Fibroblast of lung (primary cell): Measurements from ENCODE around the gene ROR2. TPM values are rescaled to one million over a fixed set of nuclear protein-coding genes. Genes with fewer than 3 reads are reported as not detected.

Experiments
- DNase-seq, 2 donors: peaks; one replicate each; pipeline versions ENCODE4 v3.0.0 to v3.0.0-alpha.2; 2010; ENCODE audit warnings: low read depth in 2 of 2
- H2AFZ ChIP-seq: 2 replicates; pipeline ENCODE4 v1.5.1; 2012; ENCODE audit warnings: low read length, control low read depth, inconsistent platforms
- H3K27ac ChIP-seq: 2 replicates; pipeline ENCODE4 v1.5.1; 2011; ENCODE audit warnings: low read length, control low read depth; ENCODE audit not compliant: insufficient read depth
- H3K27me3 ChIP-seq: 2 replicates; pipeline ENCODE4 v1.5.1; 2011; ENCODE audit warnings: mild to moderate bottlenecking, low read length; ENCODE audit not compliant: control insufficient read depth, insufficient read depth
- H3K36me3 ChIP-seq: 2 replicates; pipeline ENCODE4 v1.5.1; 2011; ENCODE audit warnings: low read length; ENCODE audit not compliant: control insufficient read depth, insufficient read depth
- H3K4me1 ChIP-seq: 2 replicates; pipeline ENCODE4 v1.5.1; 2011; ENCODE audit warnings: low read length; ENCODE audit not compliant: control insufficient read depth, insufficient read depth; ENCODE audit errors: extremely low read depth
- H3K4me2 ChIP-seq: 2 replicates; pipeline ENCODE4 v1.5.1; 2011; ENCODE audit warnings: low read length, control low read depth; ENCODE audit not compliant: insufficient read depth; ENCODE audit errors: extremely low read depth
- H3K4me3 ChIP-seq, 4 experiments: fragments of 200-600 bp in 1 of 4; sonication (generic) in 1 of 4; replicated peaks in 1 of 4; 2 replicates each; pipeline ENCODE4 v1.5.1; 2011 to 2016; ENCODE audit warnings: low read length in 4 of 4, low read depth in 3 of 4, mild to moderate bottlenecking in 3 of 4, control low read depth in 2 of 4, inconsistent platforms in 1 of 4, mixed read lengths in 1 of 4; ENCODE audit not compliant: insufficient read depth in 1 of 4; ENCODE audit errors: control extremely low read depth in 1 of 4
- H3K79me2 ChIP-seq: 2 replicates; pipeline ENCODE4 v1.5.1; 2012; ENCODE audit warnings: mild to moderate bottlenecking, low read length, inconsistent platforms; ENCODE audit not compliant: control insufficient read depth, insufficient read depth
- H3K9ac ChIP-seq: 2 replicates; pipeline ENCODE4 v1.5.1; 2011; ENCODE audit warnings: mild to moderate bottlenecking, low read length, control low read depth; ENCODE audit not compliant: insufficient read depth
- H3K9me3 ChIP-seq: 2 replicates; pipeline ENCODE4 v1.5.1; 2012; ENCODE audit warnings: low read depth, low read length; ENCODE audit not compliant: control insufficient read depth, insufficient read depth
- H4K20me1 ChIP-seq: 2 replicates; pipeline ENCODE4 v1.5.1; 2011; ENCODE audit warnings: low read length; ENCODE audit not compliant: control insufficient read depth, insufficient read depth; ENCODE audit errors: extremely low read depth
- CTCF ChIP-seq, 2 donors: IDR thresholded peaks in 1 of 2; conservative IDR thresholded peaks in 1 of 2; 1 replicate in 1 of 2; 2 replicates in 1 of 2; pipeline ENCODE4 v1.5.1; 2011 to 2012; ENCODE audit warnings: low read length in 2 of 2, control low read depth in 1 of 2, inconsistent platforms in 1 of 2, low read depth in 1 of 2, mild to moderate bottlenecking in 1 of 2
- EZH2 ChIP-seq: IDR thresholded peaks from 2 replicates; pipeline ENCODE4 v1.5.1; 2012; ENCODE audit warnings: low read length, control low read depth, mild to moderate bottlenecking; ENCODE audit errors: missing control alignments
- polyA plus RNA-seq, 2 donors: library from polyadenylated mRNA; depleted of rRNA in 1 of 2; stranded (reverse) in 1 of 2; unstranded in 1 of 2; fragments of >200 nt; gene quantifications; 2 replicates each; pipeline ENCODE4 v1.2.1, GENCODE V29; 2011 to 2012; ENCODE audit warnings: missing spikeins in 1 of 2
- total RNA-seq: library from RNA; depleted of rRNA; stranded (reverse); fragments of >200 nt; gene quantifications from 2 replicates; pipeline ENCODE4 v1.2.1, GENCODE V29; 2014

ROR2 gene
- total and polyA plus RNA-seq, 2 donors (not counting 1 experiment from before 2014, with no cell fraction given) = 2.3 to 27.9 TPM

- H3K36me3 ChIP-seq = no peaks in the 10 kb centered on the region
- H3K4me1 ChIP-seq = no peaks in the 10 kb centered on the region
- no peak overlapping the region for H3K9ac ChIP-seq
- H2AFZ ChIP-seq = no peak overlapping the region
- no peaks in the 10 kb centered on the region for H3K9me3 ChIP-seq
- H3K79me2 ChIP-seq = no peaks in the 10 kb centered on the region
- TF ChIP-seq EZH2 (no peak), CTCF (conservative IDR thresholded peaks at IDR 0.05 in 1 of 2, IDR thresholded peaks at IDR 0.05 in 1 of 2; ENCODE audit: low read depth in 1 of 2, low read length in 2 of 2) (no peak)
- H3K27me3 ChIP-seq = peaks cover 2% of the 10 kb centered on the region
- no peaks in the 10 kb centered on the region for H4K20me1 ChIP-seq
- no peak overlapping the region for H3K4me2 ChIP-seq
- no peak for DNase-seq
- no peak overlapping the region for H3K4me3 ChIP-seq
- no peak overlapping the region for H3K27ac ChIP-seq
Measured at GRCh38 chr9:91972711-91973110, 22.7 kb upstream of the ROR2 start.

GRCh38 chr9:91972076-91972626 is 22.1 kb upstream of the ROR2 start:
- no peak for DNase-seq
- Histone ChIP-seq H2AFZ (no peak overlapping the region), H3K36me3 (no peaks in the 10 kb centered on the region), H3K4me2 (no peak overlapping the region), H3K9ac (no peak overlapping the region), H3K27ac (no peak overlapping the region), H3K4me3 (no peak overlapping the region), H4K20me1 (no peaks in the 10 kb centered on the region), H3K9me3 (no peaks in the 10 kb centered on the region), H3K27me3 (peaks cover 2% of the 10 kb centered on the region), H3K79me2 (no peaks in the 10 kb centered on the region), H3K4me1 (no peaks in the 10 kb centered on the region)
- TF ChIP-seq EZH2 = no peak
- TF ChIP-seq CTCF (conservative IDR thresholded peaks at IDR 0.05 in 1 of 2, IDR thresholded peaks at IDR 0.05 in 1 of 2; ENCODE audit: low read depth in 1 of 2, low read length in 2 of 2) = no peak

GRCh38 chr9:91967259-91967658 is 17.2 kb upstream of the ROR2 start:
- TF ChIP-seq EZH2 = no peak
- TF ChIP-seq CTCF (conservative IDR thresholded peaks at IDR 0.05 in 1 of 2, IDR thresholded peaks at IDR 0.05 in 1 of 2; ENCODE audit: low read depth in 1 of 2, low read length in 2 of 2) = no peak
- Histone ChIP-seq H3K9ac (no peak overlapping the region), H3K4me1 (no peaks in the 10 kb centered on the region)

More at GRCh38 chr9:91967259-91967658, 17.2 kb upstream of the ROR2 start:
- H3K4me3 ChIP-seq = no peak overlapping the region
- H3K4me2 ChIP-seq = no peak overlapping the region
- no peak for DNase-seq
- H3K27ac ChIP-seq = no peak overlapping the region
- no peaks in the 10 kb centered on the region for H3K79me2 ChIP-seq
- no peaks in the 10 kb centered on the region for H4K20me1 ChIP-seq
- no peak overlapping the region for H2AFZ ChIP-seq
- H3K9me3 ChIP-seq = no peaks in the 10 kb centered on the region
- H3K36me3 ChIP-seq = no peaks in the 10 kb centered on the region
- no peaks in the 10 kb centered on the region for H3K27me3 ChIP-seq
